GM12865 (cell line): ENCODE data around the gene BTBD6.

Experiments used
- DNase-seq: peaks from one replicate; pipeline ENCODE4 v3.0.0; 2010; ENCODE audit warnings: low read depth
- H3K4me3 ChIP-seq: 2 replicates; pipeline ENCODE4 v1.5.1; 2011; ENCODE audit warnings: mild to moderate bottlenecking, low read depth, low read length, control low read depth
- CTCF ChIP-seq: IDR thresholded peaks from 2 replicates; pipeline ENCODE4 v1.5.1; 2011; ENCODE audit warnings: low read length, control low read depth, low read depth, inconsistent platforms; ENCODE audit not compliant: insufficient read depth; ENCODE audit errors: missing control alignments

BTBD6 gene

GRCh38 chr14:105227346-105227745, 21.0 kb upstream of the BTBD6 start:
- no peak for TF ChIP-seq CTCF
- no peak overlapping the region for H3K4me3 ChIP-seq
- DNase-seq, result no peak

GRCh38 chr14:105228562-105228961, 19.8 kb upstream of the BTBD6 start:
- H3K4me3 ChIP-seq, result no peak overlapping the region
- no peak for TF ChIP-seq CTCF
- no peak for DNase-seq

- no peak overlapping the region for H3K4me3 ChIP-seq
- no peak for DNase-seq
- no peak for TF ChIP-seq CTCF
These were observed 19.2 kb upstream of the BTBD6 start for GRCh38 chr14:105229099-105229655.

- TF ChIP-seq CTCF, result no peak
- no peak overlapping the region for H3K4me3 ChIP-seq
- no peak for DNase-seq
These were observed 7.3 kb upstream of the BTBD6 start for GRCh38 chr14:105240811-105241576.

GRCh38 chr14:105241641-105242040, 6.7 kb upstream of the BTBD6 start:
- no peak for DNase-seq
- no peak overlapping the region for H3K4me3 ChIP-seq
- TF ChIP-seq CTCF, result no peak

- TF ChIP-seq CTCF, result no peak
- H3K4me3 ChIP-seq, result no peak overlapping the region
- DNase-seq, result no peak
These were observed 4.0 kb upstream of the BTBD6 start for GRCh38 chr14:105244334-105244733.

GRCh38 chr14:105247026-105247425, 1.3 kb upstream of the BTBD6 start:
- no peak for TF ChIP-seq CTCF
- DNase-seq, result no peak
- H3K4me3 ChIP-seq, result no peak overlapping the region
